H9 (cell line): ENCODE data around the gene ZNF8. TPM values are rescaled to one million over a fixed set of nuclear protein-coding genes. Genes with fewer than 3 reads are reported as not detected.

Experiments
- DNase-seq: peaks from one replicate; pipeline ENCODE4 v3.0.0-alpha.2; 2017
- H2AFZ ChIP-seq: one replicate; pipeline ENCODE4 v1.6.1; 2013; ENCODE audit warnings: mild to moderate bottlenecking, low read length, control low read depth, moderate library complexity
- H2AK5ac ChIP-seq: 2 replicates; pipeline ENCODE4 v1.6.1; 2013; ENCODE audit warnings: low read length, control low read depth, mixed read lengths; ENCODE audit not compliant: insufficient read length
- H2BK120ac ChIP-seq: one replicate; pipeline ENCODE4 v1.6.1; 2013; ENCODE audit warnings: low read depth, mild to moderate bottlenecking, low read length, control low read depth, inconsistent platforms; ENCODE audit not compliant: poor library complexity, severe bottlenecking
- H2BK12ac ChIP-seq: 2 replicates; pipeline ENCODE4 v1.6.1; 2013; ENCODE audit warnings: low read length, control low read depth, mixed read lengths, low read depth; ENCODE audit not compliant: insufficient read length
- H2BK15ac ChIP-seq: 2 replicates; pipeline ENCODE4 v1.6.1; 2013; ENCODE audit warnings: low read depth, low read length, control low read depth
- H2BK20ac ChIP-seq: one replicate; pipeline ENCODE4 v1.6.1; 2013; ENCODE audit warnings: low read depth, mild to moderate bottlenecking, low read length, control low read depth, inconsistent platforms; ENCODE audit not compliant: poor library complexity, severe bottlenecking
- H2BK5ac ChIP-seq: 2 replicates; pipeline ENCODE4 v1.6.1; 2013; ENCODE audit warnings: low read length, control low read depth, mixed read lengths; ENCODE audit not compliant: insufficient read length
- H3K14ac ChIP-seq: 2 replicates; pipeline ENCODE4 v1.6.1; 2013; ENCODE audit warnings: low read length, control low read depth; ENCODE audit not compliant: insufficient read depth
- H3K18ac ChIP-seq: 2 replicates; pipeline ENCODE4 v1.6.1; 2013; ENCODE audit warnings: low read depth, mild to moderate bottlenecking, mixed read lengths, low read length, control low read depth; ENCODE audit not compliant: insufficient read length
- H3K23ac ChIP-seq: 2 replicates; pipeline ENCODE4 v1.6.1; 2013; ENCODE audit warnings: low read length, control low read depth, mixed read lengths, low read depth; ENCODE audit not compliant: insufficient read length
- H3K23me2 ChIP-seq: 2 replicates; pipeline ENCODE4 v1.6.1; 2013; ENCODE audit warnings: low read depth, mild to moderate bottlenecking, mixed read lengths, low read length, control low read depth; ENCODE audit not compliant: insufficient read length, poor library complexity, severe bottlenecking
- H3K27ac ChIP-seq: 2 replicates; pipeline ENCODE4 v1.5.1; 2013; ENCODE audit warnings: low read length, control low read depth, mixed read lengths, low read depth; ENCODE audit not compliant: insufficient read length
- H3K27me3 ChIP-seq: 2 replicates; pipeline ENCODE4 v1.6.1; 2013; ENCODE audit warnings: low read length, control low read depth, inconsistent platforms; ENCODE audit not compliant: insufficient read depth
- H3K4ac ChIP-seq: 2 replicates; pipeline ENCODE4 v1.6.1; 2013; ENCODE audit warnings: low read depth, mild to moderate bottlenecking, control low read depth, inconsistent platforms, low read length, moderate library complexity
- H3K4me1 ChIP-seq: 2 replicates; pipeline ENCODE4 v1.6.1; 2013; ENCODE audit warnings: low read length, control low read depth, inconsistent platforms; ENCODE audit not compliant: insufficient read depth
- H3K4me2 ChIP-seq: 2 replicates; pipeline ENCODE4 v1.6.1; 2013; ENCODE audit warnings: low read length, control low read depth, mixed read lengths; ENCODE audit not compliant: insufficient read length, insufficient read depth
- H3K56ac ChIP-seq: 2 replicates; pipeline ENCODE4 v1.6.1; 2013; ENCODE audit warnings: low read depth, mild to moderate bottlenecking, mixed read lengths, low read length, control low read depth; ENCODE audit not compliant: insufficient read length
- H3K79me1 ChIP-seq: 2 replicates; pipeline ENCODE4 v1.6.1; 2013; ENCODE audit warnings: low read depth, mild to moderate bottlenecking, moderate library complexity, low read length, control low read depth, inconsistent platforms; ENCODE audit not compliant: insufficient read depth, poor library complexity, severe bottlenecking
- H3K79me2 ChIP-seq: 2 replicates; pipeline ENCODE4 v1.6.1; 2013; ENCODE audit warnings: low read length, control low read depth, inconsistent platforms; ENCODE audit not compliant: insufficient read depth
- H3K9ac ChIP-seq: 2 replicates; pipeline ENCODE4 v1.6.1; 2013; ENCODE audit warnings: low read length, control low read depth, mixed read lengths; ENCODE audit not compliant: insufficient read length; ENCODE audit errors: extremely low read depth
- H3K9me3 ChIP-seq: one replicate; pipeline ENCODE4 v1.6.1; 2013; ENCODE audit warnings: low read depth, low read length, inconsistent platforms; ENCODE audit not compliant: control insufficient read depth
- H3T11ph ChIP-seq: one replicate; pipeline ENCODE4 v1.6.1; 2013; ENCODE audit warnings: mild to moderate bottlenecking, low read length, control low read depth, inconsistent platforms
- H4K20me1 ChIP-seq: one replicate; pipeline ENCODE4 v1.6.1; 2013; ENCODE audit not compliant: control insufficient read depth, insufficient read length, insufficient read depth
- H4K5ac ChIP-seq: 2 replicates; pipeline ENCODE4 v1.6.1; 2013; ENCODE audit warnings: low read depth, mild to moderate bottlenecking, mixed read lengths, low read length, control low read depth; ENCODE audit not compliant: insufficient read length
- H4K8ac ChIP-seq: replicated peaks from 2 replicates; pipeline ENCODE4 v1.6.1; 2013; ENCODE audit warnings: low read length, control low read depth, mixed read lengths, low read depth; ENCODE audit not compliant: insufficient read length
- H4K91ac ChIP-seq: 2 replicates; pipeline ENCODE4 v1.6.1; 2013; ENCODE audit warnings: low read depth, mild to moderate bottlenecking, moderate library complexity, mixed read lengths, low read length, control low read depth; ENCODE audit not compliant: insufficient read length
- H3K27ac Mint-ChIP-seq, 3 experiments: 2 replicates in 2 of 3; 3 replicates in 1 of 3; pipeline ENCODE4 v1.8.0; 2020 to 2021; ENCODE audit warnings: mixed read lengths in 3 of 3, mild to moderate bottlenecking in 1 of 3, moderate library complexity in 1 of 3
- H3K27me3 Mint-ChIP-seq: 2 replicates; pipeline ENCODE4 v1.8.0; 2021; ENCODE audit warnings: low read depth, mild to moderate bottlenecking, moderate library complexity, mixed read lengths
- H3K36me3 Mint-ChIP-seq, 3 experiments: 2 replicates in 2 of 3; 3 replicates in 1 of 3; pipeline ENCODE4 v1.8.0; 2020 to 2021; ENCODE audit warnings: low read depth in 3 of 3, mixed read lengths in 3 of 3; ENCODE audit not compliant: insufficient read depth in 1 of 3
- H3K4me1 Mint-ChIP-seq, 2 experiments: 2 replicates each; pipeline ENCODE4 v1.8.0; 2020; ENCODE audit warnings: mixed read lengths in 2 of 2
- H3K4me3 Mint-ChIP-seq, 2 experiments: 2 replicates in 1 of 2; 3 replicates in 1 of 2; pipeline ENCODE4 v1.8.0; 2020 to 2021; ENCODE audit warnings: mild to moderate bottlenecking in 2 of 2, mixed read lengths in 2 of 2, moderate library complexity in 1 of 2
- H3K9me3 Mint-ChIP-seq, 2 experiments: 2 replicates in 1 of 2; 3 replicates in 1 of 2; pipeline ENCODE4 v1.8.0; 2020; ENCODE audit warnings: mild to moderate bottlenecking in 2 of 2, mixed read lengths in 2 of 2, moderate library complexity in 1 of 2
- WGBS: extraction: QIAGEN DNeasy Blood & Tissue Kit; methylation state at CpG from one replicate; pipeline ENCODE4 v1.1.7; 2013; ENCODE audit warnings: missing lambda C conversion rate, low lambda C conversion rate, mixed read lengths; ENCODE audit not compliant: insufficient read length; ENCODE audit errors: extremely low coverage; 5-methylcytosine and 5-hydroxymethylcytosine counted together
- total RNA-seq: library from RNA; stranded (reverse); gene quantifications from 2 replicates; pipeline ENCODE4 v1.2.1, GENCODE V29; 2021
- TF ChIP-seq, protein P1 (sequence below): fragments of 200-600 bp; sonication (generic); conservative IDR thresholded peaks from 3 replicates; pipeline ENCODE4 v1.8.0; 2021; ENCODE audit warnings: antibody characterized with exemption, mild to moderate bottlenecking

ZNF8 gene
- total RNA-seq, 1 experiment from 2014 or later, result 17.3 TPM

DNA sequence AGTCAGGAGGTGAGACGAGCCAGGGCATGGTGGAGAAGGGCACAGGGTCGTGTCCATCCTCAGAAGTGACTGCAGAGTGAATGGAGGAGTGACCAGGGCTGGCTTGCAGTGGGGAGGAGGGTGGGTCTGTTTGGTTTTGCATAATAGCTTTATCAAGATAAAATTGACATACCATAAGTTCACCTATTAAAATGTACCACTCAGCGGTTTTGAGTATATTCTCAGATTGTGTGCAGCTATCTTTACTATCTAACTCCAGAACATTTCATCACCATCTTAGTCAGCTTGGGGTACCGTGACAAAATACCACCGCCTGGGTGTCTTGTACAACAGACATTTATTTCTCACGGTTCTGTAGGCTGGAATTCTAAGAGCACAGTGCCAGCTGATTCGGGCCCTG, 13.2 kb downstream of the ZNF8 start:
- H2BK15ac ChIP-seq, result no peak overlapping the region
- no peak overlapping the region for H4K91ac ChIP-seq
- no peak overlapping the region for H3K27ac Mint-ChIP-seq
- no peak overlapping the region for H2BK5ac ChIP-seq
- no peak overlapping the region for H3K27ac ChIP-seq
- no peak overlapping the region for H4K8ac ChIP-seq
- H3K79me1 ChIP-seq, result peaks cover 3% of the 10 kb centered on the region
- no peaks in the 10 kb centered on the region for H4K20me1 ChIP-seq
- no peak overlapping the region for H3K18ac ChIP-seq
- H3K4me3 Mint-ChIP-seq, result no peak overlapping the region; a peak in 1 of 5 replicates
- no peak overlapping the region for H3K14ac ChIP-seq
- H3K4me2 ChIP-seq, result no peak overlapping the region
- WGBS, result no CpG with 5 or more reads among the region's 7 CpGs
- H3K27me3 Mint-ChIP-seq, result no peaks in the 10 kb centered on the region
- H3T11ph ChIP-seq, result no peak overlapping the region
- DNase-seq, result no peak
- H3K9ac ChIP-seq, result no peak overlapping the region
- no peak overlapping the region for H2BK20ac ChIP-seq
- H3K23ac ChIP-seq, result no peak overlapping the region
- H4K5ac ChIP-seq, result no peak overlapping the region
- no peak overlapping the region for H2AK5ac ChIP-seq
- H3K56ac ChIP-seq, result no peak overlapping the region
- H3K9me3 ChIP-seq, result no peaks in the 10 kb centered on the region
- TF ChIP-seq, protein P1, sequence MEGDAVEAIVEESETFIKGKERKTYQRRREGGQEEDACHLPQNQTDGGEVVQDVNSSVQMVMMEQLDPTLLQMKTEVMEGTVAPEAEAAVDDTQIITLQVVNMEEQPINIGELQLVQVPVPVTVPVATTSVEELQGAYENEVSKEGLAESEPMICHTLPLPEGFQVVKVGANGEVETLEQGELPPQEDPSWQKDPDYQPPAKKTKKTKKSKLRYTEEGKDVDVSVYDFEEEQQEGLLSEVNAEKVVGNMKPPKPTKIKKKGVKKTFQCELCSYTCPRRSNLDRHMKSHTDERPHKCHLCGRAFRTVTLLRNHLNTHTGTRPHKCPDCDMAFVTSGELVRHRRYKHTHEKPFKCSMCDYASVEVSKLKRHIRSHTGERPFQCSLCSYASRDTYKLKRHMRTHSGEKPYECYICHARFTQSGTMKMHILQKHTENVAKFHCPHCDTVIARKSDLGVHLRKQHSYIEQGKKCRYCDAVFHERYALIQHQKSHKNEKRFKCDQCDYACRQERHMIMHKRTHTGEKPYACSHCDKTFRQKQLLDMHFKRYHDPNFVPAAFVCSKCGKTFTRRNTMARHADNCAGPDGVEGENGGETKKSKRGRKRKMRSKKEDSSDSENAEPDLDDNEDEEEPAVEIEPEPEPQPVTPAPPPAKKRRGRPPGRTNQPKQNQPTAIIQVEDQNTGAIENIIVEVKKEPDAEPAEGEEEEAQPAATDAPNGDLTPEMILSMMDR, result no peak
- no peak overlapping the region for H3K4ac ChIP-seq
- peaks cover 2 to 9% of the 10 kb centered on the region in 2 experiments; a peak in 3 of 5 replicates for H3K9me3 Mint-ChIP-seq
- peaks cover 1% of the 10 kb centered on the region; the same call in 1 of the 2 replicates for H3K79me2 ChIP-seq
- no peak overlapping the region for H2BK12ac ChIP-seq
- no peaks in the 10 kb centered on the region; a peak in 1 of 4 replicates for H3K4me1 Mint-ChIP-seq
- H3K23me2 ChIP-seq, result no peaks in the 10 kb centered on the region
- H3K36me3 Mint-ChIP-seq, result peaks cover 72 to 93% (median 91%) of the 10 kb centered on the region in 3 experiments
- H3K4me1 ChIP-seq, result no peaks in the 10 kb centered on the region
- H2BK120ac ChIP-seq, result no peak overlapping the region
- no peak overlapping the region for H2AFZ ChIP-seq
- no peaks in the 10 kb centered on the region for H3K27me3 ChIP-seq
